Adipocyte (in vitro differentiated cells): Measurements from ENCODE around the gene MED16.
"Not testable (repeated sequence)": the region's sequence is repeated elsewhere in the genome, so short reads cannot be mapped to it uniquely, and the experiment has no call there.

ENCODE experiments used
- DNase-seq: peaks from one replicate; pipeline ENCODE4 v3.0.0-alpha.2; 2015; ENCODE audit warnings: low read depth
- H3K27me3 ChIP-seq: replicated peaks from 2 replicates; pipeline ENCODE4 v1.7.0; 2013; ENCODE audit warnings: mild to moderate bottlenecking, low read length, moderate library complexity; ENCODE audit not compliant: control insufficient read depth, insufficient read depth
- H3K36me3 ChIP-seq: 2 replicates; pipeline ENCODE4 v1.7.0; 2013; ENCODE audit warnings: low read length, mild to moderate bottlenecking, moderate library complexity; ENCODE audit not compliant: control insufficient read depth, insufficient read depth, severe bottlenecking
- H3K4me1 ChIP-seq: 2 replicates; pipeline ENCODE4 v1.7.0; 2013; ENCODE audit warnings: mild to moderate bottlenecking, low read length, moderate library complexity; ENCODE audit not compliant: control insufficient read depth, insufficient read depth
- H3K4me3 ChIP-seq: 2 replicates; pipeline ENCODE4 v1.7.0; 2013; ENCODE audit warnings: mild to moderate bottlenecking, low read length, moderate library complexity
- H3K9ac ChIP-seq: 2 replicates; pipeline ENCODE4 v1.7.0; 2013; ENCODE audit warnings: mild to moderate bottlenecking, low read length, moderate library complexity
- H3K9me3 ChIP-seq: 2 replicates; pipeline ENCODE4 v1.7.0; 2013; ENCODE audit warnings: mild to moderate bottlenecking, low read length, moderate library complexity; ENCODE audit not compliant: control insufficient read depth

MED16 gene

GRCh38 chr19:852136-853013 is 40.6 kb downstream of the MED16 start, which contains the start of gene ELANE:
Gene ELANE, plus strand, starts transcription at chr19:852303. Its CDS starts 26 bp downstream, at chr19:852329.
- Histone ChIP-seq H3K36me3 (no peaks in the 10 kb centered on the region), H3K4me3 (peak within 1 kb of the TSS; percentile 72), H3K27me3 (no peaks in the 10 kb centered on the region), H3K9ac (peak within 1 kb of the TSS; percentile 89), H3K4me1 (peaks cover 13% of the 10 kb centered on the region), H3K9me3 (no peaks in the 10 kb centered on the region)
- DNase-seq: no peak

GRCh38 chr19:850979-851335 is 42.0 kb downstream of the MED16 start:
- no peaks in the 10 kb centered on the region for H3K9me3 ChIP-seq
- H3K36me3 ChIP-seq: no peaks in the 10 kb centered on the region
- no peak for DNase-seq
- H3K4me1 ChIP-seq: peaks cover 13% of the 10 kb centered on the region
- peak overlapping the region; percentile 89 for H3K9ac ChIP-seq
- peaks cover 3% of the 10 kb centered on the region for H3K27me3 ChIP-seq
- H3K4me3 ChIP-seq: peak overlapping the region; percentile 72

GRCh38 chr19:850221-850978 is 42.6 kb downstream of the MED16 start:
- Histone ChIP-seq H3K9me3 (no peaks in the 10 kb centered on the region), H3K36me3 (no peaks in the 10 kb centered on the region), H3K27me3 (peaks cover 3% of the 10 kb centered on the region), H3K4me3 (peak overlapping the region; percentile 72), H3K9ac (peak overlapping the region; percentile 89), H3K4me1 (peaks cover 13% of the 10 kb centered on the region)
- DNase-seq: peak; percentile 98

- H3K4me3 ChIP-seq, DNase-seq, H3K9ac ChIP-seq, H3K9me3 ChIP-seq, H3K36me3 ChIP-seq, H3K27me3 ChIP-seq: not testable (repeated sequence)
- H3K4me1 ChIP-seq: peaks cover 13% of the 10 kb centered on the region
Observed at GRCh38 chr19:849195-849594, 43.8 kb downstream of the MED16 start.

GRCh38 chr19:848386-848921 is 44.5 kb downstream of the MED16 start:
- Histone ChIP-seq H3K4me1 (peaks cover 13% of the 10 kb centered on the region), H3K36me3 (no peaks in the 10 kb centered on the region), H3K4me3 (no peak overlapping the region), H3K9ac (no peak overlapping the region), H3K9me3 (no peaks in the 10 kb centered on the region), H3K27me3 (peaks cover 3% of the 10 kb centered on the region)
- no peak for DNase-seq

- Histone ChIP-seq H3K9me3 (no peaks in the 10 kb centered on the region), H3K9ac (no peak overlapping the region), H3K4me1 (peaks cover 7% of the 10 kb centered on the region), H3K36me3 (no peaks in the 10 kb centered on the region), H3K27me3 (peaks cover 3% of the 10 kb centered on the region), H3K4me3 (no peak overlapping the region)
- DNase-seq: no peak
Observed at GRCh38 chr19:845707-846521, 47.1 kb downstream of the MED16 start.

- Histone ChIP-seq H3K27me3 (peaks cover 3% of the 10 kb centered on the region), H3K36me3 (no peaks in the 10 kb centered on the region), H3K9me3 (no peaks in the 10 kb centered on the region), H3K4me1 (peaks cover 4% of the 10 kb centered on the region), H3K4me3 (no peak overlapping the region), H3K9ac (no peak overlapping the region)
- DNase-seq: no peak
Observed at GRCh38 chr19:844546-844971, 48.4 kb downstream of the MED16 start.

- Histone ChIP-seq H3K4me1 (peaks cover 3% of the 10 kb centered on the region), H3K9me3 (no peaks in the 10 kb centered on the region), H3K9ac (no peak overlapping the region), H3K4me3 (no peak overlapping the region), H3K27me3 (peaks cover 4% of the 10 kb centered on the region), H3K36me3 (no peaks in the 10 kb centered on the region)
- no peak for DNase-seq
Observed at GRCh38 chr19:843836-844545, 49.0 kb downstream of the MED16 start.

- Histone ChIP-seq H3K27me3 (peaks cover 7% of the 10 kb centered on the region), H3K4me1 (peaks cover 2% of the 10 kb centered on the region), H3K4me3 (no peak overlapping the region), H3K36me3 (no peaks in the 10 kb centered on the region), H3K9ac (no peak overlapping the region), H3K9me3 (no peaks in the 10 kb centered on the region)
- DNase-seq: peak; percentile 39
Observed at GRCh38 chr19:843180-843835, 49.7 kb downstream of the MED16 start.

- H3K27me3 ChIP-seq, H3K9me3 ChIP-seq, H3K4me1 ChIP-seq, DNase-seq, H3K36me3 ChIP-seq, H3K4me3 ChIP-seq, H3K9ac ChIP-seq: not testable (repeated sequence)
Observed at GRCh38 chr19:842802-843179, 50.2 kb downstream of the MED16 start.
